Lung (tissue), 12 donors: ENCODE measurements around the gene AK8. TPM values are rescaled to one million over a fixed set of nuclear protein-coding genes. Genes with fewer than 3 reads are reported as not detected.
A peak's percentile ranks its signal among the peaks of the same experiment; 100 is the strongest.

Experiments used
- ATAC-seq: fragments of 200-7000 bp; cut with Tn5 transposase; one replicate; pipeline ENCODE4 v1.9.1; 2020; ENCODE audit warnings: moderate number of reproducible peaks; ENCODE audit not compliant: insufficient read depth, low FRiP score
- DNase-seq, 3 donors: peaks; one replicate each; pipeline ENCODE4 v3.0.0-alpha.2; 2013 to 2017
- H3K27ac ChIP-seq, 2 donors: one replicate each; pipeline ENCODE4 v1.5.1; 2013; ENCODE audit warnings: mild to moderate bottlenecking in 2 of 2, moderate library complexity in 2 of 2, control low read depth in 1 of 2, inconsistent platforms in 1 of 2, low read depth in 1 of 2, low read length in 1 of 2
- H3K27me3 ChIP-seq, 3 donors: one replicate each; pipeline ENCODE4 v1.5.1; 2013; ENCODE audit warnings: low read length in 2 of 3; ENCODE audit not compliant: control insufficient read depth in 3 of 3, insufficient read depth in 3 of 3
- H3K36me3 ChIP-seq, 4 donors: one replicate each; pipeline ENCODE4 v1.5.1; 2013; ENCODE audit warnings: low read length in 4 of 4, mild to moderate bottlenecking in 1 of 4, moderate library complexity in 1 of 4; ENCODE audit not compliant: control insufficient read depth in 4 of 4, insufficient read depth in 4 of 4
- H3K4me1 ChIP-seq, 5 donors: one replicate each; pipeline ENCODE4 v1.5.1; 2013; ENCODE audit warnings: low read length in 5 of 5, mild to moderate bottlenecking in 2 of 5, moderate library complexity in 1 of 5; ENCODE audit not compliant: control insufficient read depth in 5 of 5, insufficient read depth in 5 of 5
- H3K4me3 ChIP-seq: one replicate; pipeline ENCODE4 v1.5.1; 2013; ENCODE audit warnings: mild to moderate bottlenecking, control low read depth, moderate library complexity
- H3K9ac ChIP-seq, 2 donors: one replicate each; pipeline ENCODE4 v1.5.1; 2013; ENCODE audit warnings: low read length in 2 of 2, control low read depth in 1 of 2; ENCODE audit not compliant: insufficient read depth in 1 of 2
- H3K9me3 ChIP-seq, 4 donors: one replicate each; pipeline ENCODE4 v1.5.1; 2013; ENCODE audit warnings: low read length in 3 of 4, mild to moderate bottlenecking in 1 of 4, moderate library complexity in 1 of 4; ENCODE audit not compliant: control insufficient read depth in 4 of 4, insufficient read depth in 3 of 4
- WGBS, 2 donors: extraction: QIAGEN DNeasy Blood & Tissue Kit; methylation state at CpG; one replicate each; pipeline ENCODE4 v1.1.7; 2013; 5-methylcytosine and 5-hydroxymethylcytosine counted together
- polyA plus RNA-seq, 2 donors: library from polyadenylated mRNA; stranded (reverse); fragments of 200-250 nt; gene quantifications; one replicate each; pipeline ENCODE4 v1.2.1, GENCODE V29; 2013
- total RNA-seq, 2 donors: library from RNA; depleted of rRNA in 1 of 2; stranded (reverse); fragments of >200 nt in 1 of 2; gene quantifications; one replicate each; pipeline ENCODE4 v1.2.1, GENCODE V29; 2014 to 2021
- TF ChIP-seq, protein P1 (sequence below): IDR thresholded peaks from 2 replicates; pipeline ENCODE4 v1.5.1; 2012; ENCODE audit warnings: mild to moderate bottlenecking; ENCODE audit errors: control extremely low read depth, extremely low read depth
- donor health status: control.
- donor health status: control.
- donor health status: Bipolar disorder and iron deficiency.
- donor health status: healthy.
- donor health status: DM: yes; HTN: yes; CAD: no.

The AK8 gene
- total and polyA plus RNA-seq, 4 donors = 1.9 to 10.6 (median 3.7) TPM

DNA sequence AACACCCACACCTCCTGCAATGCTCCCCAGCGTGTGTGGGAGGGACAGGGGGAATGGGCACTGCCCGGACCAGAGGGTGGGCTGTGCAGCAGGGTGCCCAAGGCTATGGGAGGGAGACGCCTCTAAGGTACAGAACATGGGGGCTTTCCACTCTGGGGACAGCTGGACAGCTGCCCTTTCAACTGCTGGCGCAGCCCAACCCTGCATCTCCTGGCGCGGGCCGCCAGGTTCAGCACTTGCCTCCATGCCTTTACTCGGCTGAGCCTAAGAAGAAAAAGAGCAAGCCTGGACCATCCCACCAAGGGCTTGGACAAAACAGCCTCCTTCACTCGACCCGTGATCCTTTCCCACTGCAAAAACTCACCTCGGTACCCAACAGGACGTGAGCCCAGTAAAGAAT, 15.0 kb downstream of the AK8 start:
- 83 to 90% methylated on average over 12 of the region's 12 CpGs for WGBS, 2 donors
- no peak overlapping the region for H3K4me3 ChIP-seq
- TF ChIP-seq, protein P1, sequence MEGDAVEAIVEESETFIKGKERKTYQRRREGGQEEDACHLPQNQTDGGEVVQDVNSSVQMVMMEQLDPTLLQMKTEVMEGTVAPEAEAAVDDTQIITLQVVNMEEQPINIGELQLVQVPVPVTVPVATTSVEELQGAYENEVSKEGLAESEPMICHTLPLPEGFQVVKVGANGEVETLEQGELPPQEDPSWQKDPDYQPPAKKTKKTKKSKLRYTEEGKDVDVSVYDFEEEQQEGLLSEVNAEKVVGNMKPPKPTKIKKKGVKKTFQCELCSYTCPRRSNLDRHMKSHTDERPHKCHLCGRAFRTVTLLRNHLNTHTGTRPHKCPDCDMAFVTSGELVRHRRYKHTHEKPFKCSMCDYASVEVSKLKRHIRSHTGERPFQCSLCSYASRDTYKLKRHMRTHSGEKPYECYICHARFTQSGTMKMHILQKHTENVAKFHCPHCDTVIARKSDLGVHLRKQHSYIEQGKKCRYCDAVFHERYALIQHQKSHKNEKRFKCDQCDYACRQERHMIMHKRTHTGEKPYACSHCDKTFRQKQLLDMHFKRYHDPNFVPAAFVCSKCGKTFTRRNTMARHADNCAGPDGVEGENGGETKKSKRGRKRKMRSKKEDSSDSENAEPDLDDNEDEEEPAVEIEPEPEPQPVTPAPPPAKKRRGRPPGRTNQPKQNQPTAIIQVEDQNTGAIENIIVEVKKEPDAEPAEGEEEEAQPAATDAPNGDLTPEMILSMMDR = no peak
- no peak for DNase-seq
- no peak for ATAC-seq
- H3K9me3 ChIP-seq = no peaks in the 10 kb centered on the region
- H3K4me1 ChIP-seq = peaks cover 0 to 7% (median 5%) of the 10 kb centered on the region in 5 donors
- no peaks in the 10 kb centered on the region for H3K27me3 ChIP-seq
- no peak overlapping the region for H3K9ac ChIP-seq
- H3K36me3 ChIP-seq = no peaks in the 10 kb centered on the region
- H3K27ac ChIP-seq = no peak overlapping the region

DNA sequence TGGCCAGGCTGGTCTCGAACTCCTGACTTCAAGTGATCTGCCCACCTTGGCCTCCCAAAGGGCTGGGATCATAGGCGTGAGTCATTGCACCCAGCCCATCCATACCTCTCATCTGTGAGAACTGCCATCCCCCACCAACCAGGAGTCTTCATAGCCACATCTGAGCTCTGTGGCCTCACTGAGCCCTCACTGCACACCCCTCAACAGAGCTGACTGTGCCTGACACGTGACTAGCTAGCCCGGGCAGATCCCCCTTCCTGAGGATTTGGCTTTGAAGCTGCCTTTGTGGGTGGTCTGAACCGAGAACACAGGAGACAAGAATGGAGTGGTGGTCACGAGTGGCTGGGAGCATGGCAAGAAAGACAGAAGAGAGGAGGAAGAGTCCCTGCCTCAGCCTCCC, 15.6 kb downstream of the AK8 start:
- Histone ChIP-seq H3K27me3 (no peaks in the 10 kb centered on the region), H3K9me3 (no peaks in the 10 kb centered on the region), H3K27ac (no peak overlapping the region), H3K36me3 (no peaks in the 10 kb centered on the region), H3K4me1 (peaks cover 0 to 13% (median 8%) of the 10 kb centered on the region in 5 donors), H3K4me3 (no peak overlapping the region), H3K9ac (no peak overlapping the region)
- 73 to 80% methylated on average over 6 of the region's 6 CpGs for WGBS, 2 donors
- no peak for DNase-seq
- ATAC-seq = no peak
- TF ChIP-seq, protein P1 = no peak

DNA sequence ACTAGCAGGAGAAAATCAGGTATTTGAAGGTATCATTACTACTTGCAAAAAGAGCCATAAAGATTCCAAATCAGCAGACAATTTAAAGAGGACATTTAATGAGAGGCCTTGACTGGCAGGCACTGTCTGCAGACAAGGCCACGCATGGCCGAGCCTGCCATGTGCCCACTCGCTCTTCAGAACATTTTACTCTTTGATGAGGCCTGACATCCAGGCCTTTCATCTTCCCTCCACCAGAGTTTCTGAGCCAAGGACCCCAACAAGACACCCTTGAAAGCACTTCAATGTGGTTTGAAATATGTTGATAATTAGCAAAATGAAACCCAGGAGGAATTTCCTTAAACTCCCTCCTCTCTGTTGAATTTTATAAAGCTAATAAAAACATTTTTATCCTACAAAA, 16.4 kb downstream of the AK8 start:
- Histone ChIP-seq H3K36me3 (no peaks in the 10 kb centered on the region), H3K27ac (no peak overlapping the region), H3K4me3 (no peak overlapping the region), H3K4me1 (peaks cover 0 to 21% (median 13%) of the 10 kb centered on the region in 5 donors), H3K27me3 (no peaks in the 10 kb centered on the region), H3K9me3 (no peaks in the 10 kb centered on the region), H3K9ac (no peak overlapping the region)
- 94% methylated on average over 3 of the region's 3 CpGs for WGBS, 2 donors
- TF ChIP-seq, protein P1 = no peak
- DNase-seq = no peak
- no peak for ATAC-seq

DNA sequence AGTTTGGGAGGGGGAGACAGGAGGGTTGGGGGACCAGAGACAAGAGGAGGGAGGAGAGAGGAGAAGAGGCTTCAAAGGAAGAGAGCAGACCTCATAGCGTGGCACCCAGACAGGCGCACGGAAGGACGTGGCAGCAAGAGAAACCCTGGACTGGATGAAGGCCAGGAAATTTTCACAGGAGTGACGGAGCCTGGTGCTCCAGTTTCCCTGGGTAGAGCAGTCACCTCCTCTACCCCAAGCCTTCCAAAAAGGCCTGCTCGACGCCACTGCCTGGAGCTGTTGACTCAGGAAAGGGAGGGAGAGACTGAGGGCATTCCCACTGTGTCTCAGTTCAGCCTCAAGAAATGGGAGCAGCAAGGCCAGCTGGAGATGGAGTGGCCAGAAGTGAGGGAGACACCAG, 19.3 kb downstream of the AK8 start:
- WGBS, 2 donors = 61 to 79% methylated on average over 7 of the region's 7 CpGs

More for the DNA sequence above, 19.3 kb downstream of the AK8 start:
- no peak for DNase-seq
- peak overlapping the region in 1 of 2 donors; percentile 43 for H3K9ac ChIP-seq
- peaks cover 0 to 24% (median 13%) of the 10 kb centered on the region in 5 donors for H3K4me1 ChIP-seq
- no peak overlapping the region for H3K4me3 ChIP-seq
- TF ChIP-seq, protein P1 = no peak
- no peak overlapping the region for H3K27ac ChIP-seq
- no peaks in the 10 kb centered on the region for H3K36me3 ChIP-seq
- H3K9me3 ChIP-seq = no peaks in the 10 kb centered on the region
- H3K27me3 ChIP-seq = no peaks in the 10 kb centered on the region
- ATAC-seq = no peak
